Measurements from ENCODE around the gene NSG1. TPM values are rescaled to one million over a fixed set of nuclear protein-coding genes. Genes with fewer than 3 reads are reported as not detected.

Gene NSG1
- total and polyA plus RNA-seq, 2 of the 13 experiments (the other 11 are each of a cell fraction or from before 2014, with no cell fraction given) = not detected

GRCh38 chr4:4440333-4441061 is 53.6 kb downstream of the NSG1 start (continued):
- TF ChIP-seq, protein P1, sequence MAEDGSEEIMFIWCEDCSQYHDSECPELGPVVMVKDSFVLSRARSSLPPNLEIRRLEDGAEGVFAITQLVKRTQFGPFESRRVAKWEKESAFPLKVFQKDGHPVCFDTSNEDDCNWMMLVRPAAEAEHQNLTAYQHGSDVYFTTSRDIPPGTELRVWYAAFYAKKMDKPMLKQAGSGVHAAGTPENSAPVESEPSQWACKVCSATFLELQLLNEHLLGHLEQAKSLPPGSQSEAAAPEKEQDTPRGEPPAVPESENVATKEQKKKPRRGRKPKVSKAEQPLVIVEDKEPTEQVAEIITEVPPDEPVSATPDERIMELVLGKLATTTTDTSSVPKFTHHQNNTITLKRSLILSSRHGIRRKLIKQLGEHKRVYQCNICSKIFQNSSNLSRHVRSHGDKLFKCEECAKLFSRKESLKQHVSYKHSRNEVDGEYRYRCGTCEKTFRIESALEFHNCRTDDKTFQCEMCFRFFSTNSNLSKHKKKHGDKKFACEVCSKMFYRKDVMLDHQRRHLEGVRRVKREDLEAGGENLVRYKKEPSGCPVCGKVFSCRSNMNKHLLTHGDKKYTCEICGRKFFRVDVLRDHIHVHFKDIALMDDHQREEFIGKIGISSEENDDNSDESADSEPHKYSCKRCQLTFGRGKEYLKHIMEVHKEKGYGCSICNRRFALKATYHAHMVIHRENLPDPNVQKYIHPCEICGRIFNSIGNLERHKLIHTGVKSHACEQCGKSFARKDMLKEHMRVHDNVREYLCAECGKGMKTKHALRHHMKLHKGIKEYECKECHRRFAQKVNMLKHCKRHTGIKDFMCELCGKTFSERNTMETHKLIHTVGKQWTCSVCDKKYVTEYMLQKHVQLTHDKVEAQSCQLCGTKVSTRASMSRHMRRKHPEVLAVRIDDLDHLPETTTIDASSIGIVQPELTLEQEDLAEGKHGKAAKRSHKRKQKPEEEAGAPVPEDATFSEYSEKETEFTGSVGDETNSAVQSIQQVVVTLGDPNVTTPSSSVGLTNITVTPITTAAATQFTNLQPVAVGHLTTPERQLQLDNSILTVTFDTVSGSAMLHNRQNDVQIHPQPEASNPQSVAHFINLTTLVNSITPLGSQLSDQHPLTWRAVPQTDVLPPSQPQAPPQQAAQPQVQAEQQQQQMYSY (CRISPR knock-in tag; IDR thresholded peaks at IDR 0.05) = no peak
- TF ChIP-seq ZNF329 (CRISPR knock-in tag; IDR thresholded peaks at IDR 0.05; ENCODE audit: low read depth) = no peak
- TF ChIP-seq ZNF432 (CRISPR knock-in tag; IDR thresholded peaks at IDR 0.05; ENCODE audit: borderline replicate concordance) = no peak

DNA sequence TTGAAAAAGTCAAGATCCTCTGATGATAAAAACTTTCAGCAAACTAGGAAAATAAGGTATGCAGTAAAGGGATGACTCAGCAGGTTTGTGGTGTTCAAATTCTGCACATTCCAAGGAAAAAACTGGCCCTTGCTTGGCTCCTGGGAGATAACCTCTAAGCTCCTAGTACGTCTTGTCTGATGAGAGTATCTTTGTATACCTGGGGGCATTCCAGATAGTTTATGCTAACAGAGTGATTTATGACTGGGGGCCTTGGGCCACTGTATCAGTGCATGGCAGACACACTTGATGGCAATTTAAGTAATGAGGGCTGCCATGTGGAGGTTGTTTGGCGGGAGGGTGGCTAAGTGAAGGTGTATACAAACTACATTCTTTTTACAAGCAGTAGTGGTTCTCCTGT is 56.9 kb downstream of the NSG1 start:
- TF ChIP-seq, protein P2, sequence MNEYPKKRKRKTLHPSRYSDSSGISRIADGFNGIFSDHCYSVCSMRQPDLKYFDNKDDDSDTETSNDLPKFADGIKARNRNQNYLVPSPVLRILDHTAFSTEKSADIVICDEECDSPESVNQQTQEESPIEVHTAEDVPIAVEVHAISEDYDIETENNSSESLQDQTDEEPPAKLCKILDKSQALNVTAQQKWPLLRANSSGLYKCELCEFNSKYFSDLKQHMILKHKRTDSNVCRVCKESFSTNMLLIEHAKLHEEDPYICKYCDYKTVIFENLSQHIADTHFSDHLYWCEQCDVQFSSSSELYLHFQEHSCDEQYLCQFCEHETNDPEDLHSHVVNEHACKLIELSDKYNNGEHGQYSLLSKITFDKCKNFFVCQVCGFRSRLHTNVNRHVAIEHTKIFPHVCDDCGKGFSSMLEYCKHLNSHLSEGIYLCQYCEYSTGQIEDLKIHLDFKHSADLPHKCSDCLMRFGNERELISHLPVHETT (CRISPR knock-in tag; conservative IDR thresholded peaks at IDR 0.05) = no peak
- TF ChIP-seq NFE2L2 (IDR thresholded peaks at IDR 0.05; ENCODE audit: low read length) = peak; percentile 89
- peak; percentile 95 for TF ChIP-seq MAFF (IDR thresholded peaks at IDR 0.05; ENCODE audit: low read depth, low read length)
- no peak for TF ChIP-seq ZNF816 (CRISPR knock-in tag; IDR thresholded peaks at IDR 0.05; ENCODE audit: borderline replicate concordance)
- peak; percentile 92 to 96 for TF ChIP-seq MAFK (conservative IDR thresholded peaks at IDR 0.05 in 1 of 2, IDR thresholded peaks at IDR 0.05 in 1 of 2; ENCODE audit: low read length in 2 of 2)
- TF ChIP-seq ZNF17 (CRISPR knock-in tag; IDR thresholded peaks at IDR 0.05) = no peak
- Histone ChIP-seq H3K79me2 (ENCODE audit: insufficient read depth, low read length) (no peaks in the 10 kb centered on the region), H3K9me3 (ENCODE audit: low read length) (no peaks in the 10 kb centered on the region), H2AFZ (ENCODE audit: low read length) (no peak overlapping the region), H4K20me1 (ENCODE audit: insufficient read depth, low read length) (no peaks in the 10 kb centered on the region), H3K4me2 (ENCODE audit: low read depth, low read length) (no peak overlapping the region), H3K27me3 (ENCODE audit: control insufficient read depth in 1 of 2, insufficient read depth in 2 of 2, low read length in 2 of 2) (no peaks in the 10 kb centered on the region), H3K4me1 (ENCODE audit: insufficient read depth, low read length) (no peaks in the 10 kb centered on the region), H3K27ac (ENCODE audit: extremely low read length, insufficient read depth, low read length) (no peak overlapping the region), H3K36me3 (replicated peaks in 1 of 2; ENCODE audit: control insufficient read depth in 1 of 2, insufficient read depth in 2 of 2, low read length in 2 of 2) (peaks cover 0 to 5% of the 10 kb centered on the region in 2 experiments), H3K4me3 (replicated peaks in 1 of 3; ENCODE audit: insufficient read depth in 1 of 3, low read depth in 2 of 3, low read length in 3 of 3) (no peak overlapping the region), H3K9ac (ENCODE audit: insufficient read depth, low read depth, low read length) (no peak overlapping the region)
- BruUV-seq (replicated peaks) = no TSS peak
- in situ Hi-C loops (cut with HindIII; ENCODE audit: extremely low pct_ligation_motif_present, low pct_unique_long_range_greater_than_20kb) (no loop called here), intact Hi-C loops (cut with micrococcal nuclease; ENCODE audit: unreplicated experiment) (no loop called here)
- FAIRE-seq (no peak), ATAC-seq (no peak), DNase-seq (ENCODE audit: low spot score) (no peak)
- ChIA-PET CTCF (ENCODE audit: low intra/inter-chr PET ratio, low total read pairs) (no interaction called here), POLR2A (no interaction called here)
- 100% methylated on average over 2 of the region's 2 CpGs for WGBS (ENCODE audit: low lambda C conversion rate)

Measured in HepG2 (cell line).